ENCODE measurements around the gene ITIH5. TPM values are rescaled to one million over a fixed set of nuclear protein-coding genes. Genes with fewer than 3 reads are reported as not detected.

Gene ITIH5
- total and polyA plus RNA-seq, 2 donors = 97.6 to 113 TPM

DNA sequence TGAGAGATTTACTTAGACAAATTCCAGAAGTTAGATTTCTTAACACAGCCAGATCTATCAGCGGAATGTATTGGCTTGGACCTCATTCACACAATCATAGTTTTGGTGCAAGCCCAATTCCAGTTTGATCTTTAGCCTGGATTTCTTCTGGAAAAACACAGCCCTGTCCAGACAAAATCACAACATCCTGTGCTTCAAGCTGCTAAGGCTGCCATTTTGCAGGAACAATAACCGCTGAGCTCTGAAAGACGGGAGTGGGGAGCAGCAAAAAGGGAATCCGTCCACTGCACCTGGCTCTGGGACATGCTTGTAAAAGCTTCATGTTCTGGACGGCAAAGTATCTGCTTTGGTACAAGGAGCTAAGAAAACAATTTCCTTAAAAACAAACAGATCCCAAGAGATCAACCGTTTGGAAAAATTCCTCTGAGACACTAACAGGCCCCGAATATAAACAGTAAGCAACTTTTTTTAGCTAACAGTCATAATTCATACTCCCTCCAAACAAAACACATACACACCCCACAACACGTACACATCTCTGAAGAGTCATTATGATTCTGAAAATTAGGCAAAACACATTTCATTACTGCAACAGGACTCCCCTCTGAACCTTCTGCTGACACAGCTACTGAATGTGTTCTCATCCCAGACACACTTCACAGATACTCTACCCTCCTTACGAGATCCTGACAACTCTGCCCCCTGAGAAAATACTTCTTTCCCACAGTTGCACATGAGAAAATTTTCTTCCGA, 32.4 kb downstream of the ITIH5 start:
- Histone ChIP-seq H3K36me3 (ENCODE audit: insufficient read depth) (no peaks in the 10 kb centered on the region), H3K4me1 (ENCODE audit: insufficient read depth) (no peaks in the 10 kb centered on the region), H3K4me3 (ENCODE audit: low read depth, low read length) (no peak overlapping the region), H3K27ac (ENCODE audit: low read depth) (no peak overlapping the region)
- DNase-seq (ENCODE audit: extremely low spot score) = no peak
- WGBS = 41% methylated on average over 10 of the region's 10 CpGs

GRCh38 chr10:7626283-7626682, 40.5 kb downstream of the ITIH5 start:
- DNase-seq (ENCODE audit: extremely low spot score) = no peak
- Histone ChIP-seq H3K36me3 (ENCODE audit: insufficient read depth) (no peaks in the 10 kb centered on the region), H3K4me3 (ENCODE audit: low read depth, low read length) (no peak overlapping the region), H3K27ac (ENCODE audit: low read depth) (no peak overlapping the region), H3K4me1 (ENCODE audit: insufficient read depth) (no peaks in the 10 kb centered on the region)
- WGBS = 18% methylated on average over 10 of the region's 10 CpGs

- Histone ChIP-seq H3K4me1 (ENCODE audit: insufficient read depth) (no peaks in the 10 kb centered on the region), H3K4me3 (ENCODE audit: low read depth, low read length) (no peak overlapping the region), H3K36me3 (ENCODE audit: insufficient read depth) (no peaks in the 10 kb centered on the region), H3K27ac (ENCODE audit: low read depth) (no peak overlapping the region)
- WGBS = 36% methylated on average over 7 of the region's 7 CpGs
- no peak for DNase-seq (ENCODE audit: extremely low spot score)
Measured at GRCh38 chr10:7625836-7626235, 40.9 kb downstream of the ITIH5 start.

DNA sequence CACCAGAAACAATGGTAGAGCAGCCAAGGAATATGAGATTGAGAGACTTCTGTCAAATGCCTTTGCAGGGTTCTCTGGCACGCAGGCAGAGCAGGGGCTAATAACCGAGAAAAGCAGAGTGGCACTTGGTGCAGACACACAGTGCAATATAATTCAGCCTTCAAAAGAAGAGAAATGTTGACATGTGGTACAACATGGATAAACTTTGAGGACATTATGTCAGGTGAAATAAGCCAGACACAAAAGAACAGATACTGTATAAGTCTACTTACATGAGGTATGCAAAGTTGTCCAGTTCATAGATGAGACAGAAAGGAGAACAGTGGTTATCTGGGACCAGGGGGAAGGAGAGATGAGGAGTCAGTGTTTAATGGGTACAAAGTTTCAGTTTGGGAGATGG, 41.8 kb downstream of the ITIH5 start:
- H3K4me1 ChIP-seq (ENCODE audit: insufficient read depth) = no peaks in the 10 kb centered on the region
- DNase-seq (ENCODE audit: extremely low spot score) = no peak
- no peak overlapping the region for H3K4me3 ChIP-seq (ENCODE audit: low read depth, low read length)
- WGBS = 85% methylated on average over 2 of the region's 2 CpGs
- H3K36me3 ChIP-seq (ENCODE audit: insufficient read depth) = no peaks in the 10 kb centered on the region
- H3K27ac ChIP-seq (ENCODE audit: low read depth) = no peak overlapping the region

DNA sequence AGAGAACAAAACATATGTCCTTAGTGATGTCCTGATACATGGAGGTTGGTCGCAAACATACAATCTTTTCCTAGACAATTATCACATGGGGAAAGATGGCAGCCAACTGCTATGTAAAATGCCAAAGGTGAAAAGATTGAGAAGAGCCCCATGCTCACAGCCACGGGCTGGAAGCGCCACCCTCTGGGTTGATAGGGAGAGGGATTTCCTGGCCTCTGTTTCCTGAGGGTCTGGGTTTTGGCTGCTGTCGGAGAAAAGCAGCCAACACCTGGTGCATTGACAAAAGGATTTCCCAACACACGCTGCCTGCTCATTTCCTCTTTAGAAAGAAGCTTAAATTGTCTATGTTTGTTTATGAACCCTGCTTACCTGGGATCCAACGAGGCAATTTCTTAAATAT, 43.8 kb downstream of the ITIH5 start:
- 58% methylated on average over 6 of the region's 6 CpGs for WGBS
- no peak for DNase-seq (ENCODE audit: extremely low spot score)
- Histone ChIP-seq H3K4me3 (ENCODE audit: low read depth, low read length) (no peak overlapping the region), H3K27ac (ENCODE audit: low read depth) (no peak overlapping the region), H3K36me3 (ENCODE audit: insufficient read depth) (no peaks in the 10 kb centered on the region), H3K4me1 (ENCODE audit: insufficient read depth) (no peaks in the 10 kb centered on the region)

GRCh38 chr10:7618461-7618860, 48.3 kb downstream of the ITIH5 start:
- H3K4me1 ChIP-seq (ENCODE audit: insufficient read depth) = no peaks in the 10 kb centered on the region
- no peak for DNase-seq (ENCODE audit: extremely low spot score)
- no peak overlapping the region for H3K4me3 ChIP-seq (ENCODE audit: low read depth, low read length)
- 11% methylated on average over 2 of the region's 2 CpGs for WGBS
- H3K27ac ChIP-seq (ENCODE audit: low read depth) = no peak overlapping the region
- H3K36me3 ChIP-seq (ENCODE audit: insufficient read depth) = no peaks in the 10 kb centered on the region

- H3K4me3 ChIP-seq (ENCODE audit: low read depth, low read length) = no peak overlapping the region
- 94% methylated on average over 3 of the region's 3 CpGs for WGBS
Measured at GRCh38 chr10:7611909-7612308, 54.9 kb downstream of the ITIH5 start.

DNA sequence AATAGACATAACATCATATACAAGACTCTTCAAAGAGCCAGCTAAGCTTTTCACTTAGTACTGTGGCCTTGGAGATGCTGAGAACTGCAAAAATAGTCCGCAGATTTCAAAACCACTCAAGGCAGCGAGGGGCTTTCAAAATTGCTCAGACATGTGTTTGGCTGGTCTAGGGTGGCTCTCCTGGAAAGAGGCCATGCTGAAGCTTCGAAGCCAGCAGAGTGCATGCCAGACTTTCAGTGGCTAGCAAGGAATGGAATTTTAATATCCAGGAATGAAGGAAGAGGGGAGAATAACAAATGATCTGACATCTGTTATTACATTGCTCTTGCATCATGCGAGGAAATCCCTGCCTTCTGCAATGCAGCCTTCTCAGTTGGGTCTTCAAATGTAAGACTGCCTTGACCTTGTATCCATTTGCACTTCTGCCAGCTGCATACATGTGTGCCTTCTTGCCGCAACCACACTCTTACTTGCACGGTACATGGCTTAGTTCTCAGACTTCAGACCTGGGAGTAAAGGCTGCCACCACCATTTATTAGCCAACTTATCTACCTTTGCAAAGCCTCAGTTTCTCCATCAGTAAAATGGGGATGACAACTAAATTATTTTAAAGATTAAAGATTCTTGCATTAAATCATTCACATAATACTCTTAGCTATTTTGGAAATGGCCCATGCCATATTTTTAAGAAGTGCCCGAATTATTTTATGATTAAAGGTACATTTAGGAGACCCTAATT, 55.9 kb downstream of the ITIH5 start:
- H3K36me3 ChIP-seq (ENCODE audit: insufficient read depth) = no peaks in the 10 kb centered on the region
- H3K4me3 ChIP-seq (ENCODE audit: low read depth, low read length) = no peak overlapping the region
- 45% methylated on average over 7 of the region's 7 CpGs for WGBS
- no peak overlapping the region for H3K27ac ChIP-seq (ENCODE audit: low read depth)
- DNase-seq (ENCODE audit: extremely low spot score) = no peak
- H3K4me1 ChIP-seq (ENCODE audit: insufficient read depth) = peaks cover 1% of the 10 kb centered on the region

More at GRCh38 chr10:7611909-7612308, 54.9 kb downstream of the ITIH5 start:
- peaks cover 1% of the 10 kb centered on the region for H3K4me1 ChIP-seq (ENCODE audit: insufficient read depth)
- DNase-seq (ENCODE audit: extremely low spot score) = no peak
- H3K27ac ChIP-seq (ENCODE audit: low read depth) = no peak overlapping the region
- no peaks in the 10 kb centered on the region for H3K36me3 ChIP-seq (ENCODE audit: insufficient read depth)

DNA sequence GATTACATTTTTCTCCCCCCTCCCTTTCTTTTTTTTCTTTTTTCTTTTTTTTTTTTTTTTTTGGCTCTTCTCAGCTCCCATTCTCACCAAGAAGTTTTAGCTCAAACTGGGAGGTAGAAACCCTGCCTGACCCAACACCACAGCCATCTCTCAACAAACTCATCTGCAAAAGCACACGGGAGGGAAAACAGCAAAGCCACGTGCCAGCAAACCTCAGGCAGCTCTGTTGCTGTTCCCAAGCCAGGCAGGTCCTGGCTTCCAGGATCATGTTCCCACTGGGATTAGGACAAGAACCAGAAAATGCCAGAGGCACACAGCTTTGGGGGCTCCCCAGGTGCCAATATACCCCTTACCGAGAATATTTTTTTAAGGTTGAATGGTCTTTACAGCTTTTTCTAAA, 56.7 kb downstream of the ITIH5 start:
- Histone ChIP-seq H3K36me3 (ENCODE audit: insufficient read depth) (no peaks in the 10 kb centered on the region), H3K4me3 (ENCODE audit: low read depth, low read length) (no peak overlapping the region), H3K4me1 (ENCODE audit: insufficient read depth) (peaks cover 1% of the 10 kb centered on the region), H3K27ac (ENCODE audit: low read depth) (no peak overlapping the region)
- no peak for DNase-seq (ENCODE audit: extremely low spot score)
- WGBS = 26% methylated on average over 3 of the region's 3 CpGs

GRCh38 chr10:7609556-7609955, 57.2 kb downstream of the ITIH5 start:
- WGBS = 79% methylated on average over 5 of the region's 5 CpGs
- Histone ChIP-seq H3K27ac (ENCODE audit: low read depth) (no peak overlapping the region), H3K4me3 (ENCODE audit: low read depth, low read length) (no peak overlapping the region), H3K36me3 (ENCODE audit: insufficient read depth) (no peaks in the 10 kb centered on the region), H3K4me1 (ENCODE audit: insufficient read depth) (peaks cover 1% of the 10 kb centered on the region)
- no peak for DNase-seq (ENCODE audit: extremely low spot score)

- no peak for DNase-seq (ENCODE audit: extremely low spot score)
- no peaks in the 10 kb centered on the region for H3K36me3 ChIP-seq (ENCODE audit: insufficient read depth)
- H3K27ac ChIP-seq (ENCODE audit: low read depth) = no peak overlapping the region
- no peak overlapping the region for H3K4me3 ChIP-seq (ENCODE audit: low read depth, low read length)
- WGBS = 90% methylated on average over 11 of the region's 11 CpGs
- peaks cover 1% of the 10 kb centered on the region for H3K4me1 ChIP-seq (ENCODE audit: insufficient read depth)
Measured at GRCh38 chr10:7608001-7608400, 58.8 kb downstream of the ITIH5 start.

GRCh38 chr10:7606951-7607404, 59.8 kb downstream of the ITIH5 start:
- Histone ChIP-seq H3K27ac (ENCODE audit: low read depth) (no peak overlapping the region), H3K4me3 (ENCODE audit: low read depth, low read length) (no peak overlapping the region), H3K36me3 (ENCODE audit: insufficient read depth) (no peaks in the 10 kb centered on the region), H3K4me1 (ENCODE audit: insufficient read depth) (peaks cover 1% of the 10 kb centered on the region)
- no peak for DNase-seq (ENCODE audit: extremely low spot score)
- WGBS = 53% methylated on average over 4 of the region's 4 CpGs

GRCh38 chr10:7605565-7606295, 61.0 kb downstream of the ITIH5 start:
- peaks cover 4% of the 10 kb centered on the region for H3K4me1 ChIP-seq (ENCODE audit: insufficient read depth)
- no peak overlapping the region for H3K4me3 ChIP-seq (ENCODE audit: low read depth, low read length)
- no peak overlapping the region for H3K27ac ChIP-seq (ENCODE audit: low read depth)
- no peak for DNase-seq (ENCODE audit: extremely low spot score)
- 43% methylated on average over 11 of the region's 11 CpGs for WGBS
- no peaks in the 10 kb centered on the region for H3K36me3 ChIP-seq (ENCODE audit: insufficient read depth)
